Type B pancreatic cell (in vitro differentiated cells): ENCODE results near the gene IER5. TPM values are rescaled to one million over a fixed set of nuclear protein-coding genes. Genes with fewer than 3 reads are reported as not detected.
A peak's percentile ranks its signal among the peaks of the same experiment; 100 is the strongest.

Experiments
- DNase-seq: peaks from one replicate; pipeline ENCODE4 v3.0.0; 2021; ENCODE audit warnings: mixed read lengths; ENCODE audit not compliant: unreplicated experiment; ENCODE audit errors: extremely low spot score
- H3K27ac Mint-ChIP-seq: 2 replicates; pipeline ENCODE4 v1.8.0; 2021; ENCODE audit warnings: mild to moderate bottlenecking, mixed read lengths
- H3K27me3 Mint-ChIP-seq: 2 replicates; pipeline ENCODE4 v1.8.0; 2021; ENCODE audit warnings: mixed read lengths
- H3K36me3 Mint-ChIP-seq: 2 replicates; pipeline ENCODE4 v1.8.0; 2021; ENCODE audit warnings: mixed read lengths
- H3K4me1 Mint-ChIP-seq: one replicate; pipeline ENCODE4 v1.8.0; 2021; ENCODE audit warnings: mixed read lengths; ENCODE audit not compliant: unreplicated experiment
- H3K4me3 Mint-ChIP-seq: 2 replicates; pipeline ENCODE4 v1.8.0; 2021; ENCODE audit warnings: mild to moderate bottlenecking, mixed read lengths
- H3K9me3 Mint-ChIP-seq: 2 replicates; pipeline ENCODE4 v1.8.0; 2021; ENCODE audit warnings: mixed read lengths
- total RNA-seq: library from RNA; stranded (reverse); gene quantifications from 2 replicates; pipeline ENCODE4 v1.2.1, GENCODE V29; 2021; ENCODE audit warnings: low replicate concordance
- TF ChIP-seq, protein P1 (sequence below): fragments of 200-600 bp; sonication (generic); conservative IDR thresholded peaks from 2 replicates; pipeline ENCODE4 v1.5.0; 2021; ENCODE audit warnings: antibody characterized with exemption, mild to moderate bottlenecking

The IER5 gene
- total RNA-seq, 1 donor from 2014 or later: 16.6 TPM

GRCh38 chr1:181090641-181091126 lies 2.2 kb downstream of the IER5 start:
- no peak for DNase-seq
- peaks cover 17% of the 10 kb centered on the region for H3K27me3 Mint-ChIP-seq
- TF ChIP-seq, protein P1, sequence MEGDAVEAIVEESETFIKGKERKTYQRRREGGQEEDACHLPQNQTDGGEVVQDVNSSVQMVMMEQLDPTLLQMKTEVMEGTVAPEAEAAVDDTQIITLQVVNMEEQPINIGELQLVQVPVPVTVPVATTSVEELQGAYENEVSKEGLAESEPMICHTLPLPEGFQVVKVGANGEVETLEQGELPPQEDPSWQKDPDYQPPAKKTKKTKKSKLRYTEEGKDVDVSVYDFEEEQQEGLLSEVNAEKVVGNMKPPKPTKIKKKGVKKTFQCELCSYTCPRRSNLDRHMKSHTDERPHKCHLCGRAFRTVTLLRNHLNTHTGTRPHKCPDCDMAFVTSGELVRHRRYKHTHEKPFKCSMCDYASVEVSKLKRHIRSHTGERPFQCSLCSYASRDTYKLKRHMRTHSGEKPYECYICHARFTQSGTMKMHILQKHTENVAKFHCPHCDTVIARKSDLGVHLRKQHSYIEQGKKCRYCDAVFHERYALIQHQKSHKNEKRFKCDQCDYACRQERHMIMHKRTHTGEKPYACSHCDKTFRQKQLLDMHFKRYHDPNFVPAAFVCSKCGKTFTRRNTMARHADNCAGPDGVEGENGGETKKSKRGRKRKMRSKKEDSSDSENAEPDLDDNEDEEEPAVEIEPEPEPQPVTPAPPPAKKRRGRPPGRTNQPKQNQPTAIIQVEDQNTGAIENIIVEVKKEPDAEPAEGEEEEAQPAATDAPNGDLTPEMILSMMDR: no peak
- peaks cover 13% of the 10 kb centered on the region for H3K36me3 Mint-ChIP-seq
- no peaks in the 10 kb centered on the region for H3K9me3 Mint-ChIP-seq
- peak overlapping the region; percentile 99 for H3K4me3 Mint-ChIP-seq
- peak overlapping the region; percentile 98 for H3K27ac Mint-ChIP-seq
- H3K4me1 Mint-ChIP-seq: peaks cover 39% of the 10 kb centered on the region

DNA sequence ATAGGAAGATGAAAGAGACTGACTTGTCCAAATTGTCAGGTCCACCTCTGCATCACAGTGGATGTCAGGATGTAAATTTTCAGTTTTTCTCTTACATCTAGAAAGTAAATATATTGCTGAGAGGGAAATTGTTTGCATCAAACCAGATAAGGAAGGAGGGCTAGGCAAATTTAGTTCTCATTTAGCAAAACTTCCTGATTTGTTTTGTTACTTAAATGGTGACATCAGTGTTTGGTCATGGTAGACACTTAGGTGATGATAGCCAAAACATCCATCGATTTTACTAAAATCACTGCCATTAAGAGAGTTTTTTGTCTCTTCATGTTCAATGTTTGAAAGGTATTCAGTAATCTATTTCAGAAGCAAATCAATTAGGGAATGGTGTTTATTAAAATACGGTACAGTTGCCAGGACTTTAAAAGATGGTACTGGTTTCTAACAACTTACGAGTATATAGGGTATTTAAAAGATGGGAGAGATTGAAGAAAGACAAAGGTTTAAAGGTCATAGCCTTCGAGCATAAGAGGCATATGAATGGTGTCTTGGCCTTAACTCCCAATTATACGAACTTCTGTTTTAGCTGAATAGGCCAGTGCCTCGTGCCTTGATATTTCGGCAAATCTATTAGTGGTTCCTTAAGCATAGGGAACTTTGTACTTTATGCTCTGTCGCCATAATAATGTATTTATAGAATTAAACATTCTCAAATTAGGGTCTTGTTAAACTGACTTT lies 3.0 kb downstream of the IER5 start:
- Mint-ChIP-seq H3K9me3 (no peaks in the 10 kb centered on the region), H3K36me3 (peaks cover 13% of the 10 kb centered on the region), H3K4me1 (peaks cover 47% of the 10 kb centered on the region), H3K27ac (peak overlapping the region; percentile 98), H3K27me3 (peaks cover 12% of the 10 kb centered on the region), H3K4me3 (peak overlapping the region; percentile 99)
- DNase-seq: no peak
- TF ChIP-seq, protein P1: no peak

DNA sequence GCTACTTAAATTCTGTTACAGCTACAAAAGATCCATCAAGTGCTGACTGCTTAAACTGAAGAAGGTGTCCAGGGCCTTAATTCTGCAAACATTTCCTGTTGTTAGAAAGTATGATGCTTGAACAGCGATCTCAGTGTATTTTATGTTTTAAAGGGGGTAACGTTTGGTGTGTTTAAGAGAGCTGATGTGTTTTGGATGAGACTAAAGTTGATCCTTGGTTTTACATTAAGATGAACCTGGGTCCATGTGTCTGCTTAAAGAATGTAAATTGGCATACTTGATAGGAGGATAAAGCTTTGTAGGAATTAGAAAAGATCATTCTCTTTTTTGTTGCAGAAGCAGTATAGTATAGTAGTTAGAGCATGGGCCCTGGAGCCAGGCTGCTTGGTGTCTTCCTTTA lies 3.6 kb downstream of the IER5 start:
- Mint-ChIP-seq H3K9me3 (no peaks in the 10 kb centered on the region), H3K36me3 (peaks cover 13% of the 10 kb centered on the region), H3K4me1 (peaks cover 51% of the 10 kb centered on the region), H3K27ac (no peak overlapping the region), H3K4me3 (peak overlapping the region; percentile 99), H3K27me3 (peaks cover 12% of the 10 kb centered on the region)
- DNase-seq: no peak
- TF ChIP-seq, protein P1: no peak

GRCh38 chr1:181092883-181093458 lies 4.5 kb downstream of the IER5 start:
- no peak for DNase-seq
- Mint-ChIP-seq H3K36me3 (peaks cover 13% of the 10 kb centered on the region), H3K27me3 (peaks cover 12% of the 10 kb centered on the region), H3K27ac (no peak overlapping the region), H3K4me1 (peaks cover 55% of the 10 kb centered on the region), H3K4me3 (peak overlapping the region; percentile 53), H3K9me3 (no peaks in the 10 kb centered on the region)
- TF ChIP-seq, protein P1: no peak

DNA sequence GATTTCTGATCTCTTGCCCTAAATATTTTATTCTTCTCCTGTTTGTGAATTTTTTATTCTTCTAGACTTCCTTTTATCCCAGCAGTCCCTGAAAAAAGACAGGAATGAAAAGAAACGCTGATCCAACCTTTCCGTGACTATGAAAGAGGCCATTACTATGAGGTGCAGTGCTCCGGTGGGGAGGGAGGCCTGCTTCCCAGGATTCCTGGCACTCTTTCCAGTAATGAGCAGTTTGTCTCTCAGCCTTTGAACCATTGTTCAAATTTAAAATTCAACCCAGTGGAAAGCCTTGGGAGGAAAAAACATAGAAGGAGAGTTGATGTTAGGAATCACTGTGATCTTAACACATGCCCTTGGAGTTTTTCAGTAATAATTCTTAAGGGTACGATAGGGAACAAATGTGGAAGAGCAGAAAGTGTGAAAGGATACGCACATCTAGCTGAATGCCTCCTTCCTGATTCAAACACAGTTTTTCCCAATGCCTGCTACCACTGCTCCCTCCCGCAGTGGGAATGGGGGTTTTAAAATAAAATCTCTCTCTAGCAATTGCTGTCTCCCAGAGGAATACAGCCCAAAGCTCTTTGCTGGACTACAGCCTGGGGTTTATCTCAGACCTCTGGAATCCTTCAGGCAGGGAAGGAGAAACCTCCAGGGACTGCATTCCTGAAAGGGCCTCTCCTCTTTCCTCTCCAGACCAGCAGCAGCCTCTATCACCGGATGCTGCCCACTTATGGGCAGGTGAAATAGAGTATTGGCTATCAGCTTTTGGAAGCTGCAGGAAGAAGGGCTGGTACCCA lies 6.1 kb downstream of the IER5 start:
- TF ChIP-seq, protein P1: no peak
- peaks cover 13% of the 10 kb centered on the region for H3K36me3 Mint-ChIP-seq
- no peak for DNase-seq
- peaks cover 11% of the 10 kb centered on the region for H3K27me3 Mint-ChIP-seq
- H3K4me3 Mint-ChIP-seq: peak overlapping the region; percentile 29
- H3K9me3 Mint-ChIP-seq: no peaks in the 10 kb centered on the region
- peaks cover 64% of the 10 kb centered on the region for H3K4me1 Mint-ChIP-seq
- peak overlapping the region; percentile 65 for H3K27ac Mint-ChIP-seq
